Motor neuron (in vitro differentiated cells): ENCODE results near the gene FAM200A. TPM values are rescaled to one million over a fixed set of nuclear protein-coding genes. Genes with fewer than 3 reads are reported as not detected.
A peak's percentile ranks its signal among the peaks of the same experiment; 100 is the strongest.
"Not testable (repeated sequence)": the region's sequence is repeated elsewhere in the genome, so short reads cannot be mapped to it uniquely, and the experiment has no call there.

Experiments used
- ATAC-seq, 8 experiments: fragments of 200-7000 bp; cut with Tn5 transposase; replicated peaks in 6 of 8; 2 replicates each; pipeline ENCODE4 v1.8.0; 2021; ENCODE audit warnings: mild to moderate bottlenecking in 8 of 8, moderate library complexity in 8 of 8
- H3K27ac ChIP-seq, 2 donors: fragments of 250-450 bp; sonication (Bioruptor Pico); 2 replicates each; pipeline ENCODE4 v1.9.0; 2021; ENCODE audit warnings: antibody characterized with exemption in 2 of 2, mild to moderate bottlenecking in 2 of 2, moderate library complexity in 1 of 2
- H3K4me1 ChIP-seq, 2 donors: fragments of 250-450 bp; sonication (Bioruptor Pico); replicated peaks in 1 of 2; 2 replicates each; pipeline ENCODE4 v1.6.1; 2021; ENCODE audit warnings: antibody characterized with exemption in 2 of 2, mild to moderate bottlenecking in 2 of 2, moderate library complexity in 1 of 2
- H3K4me3 ChIP-seq, 5 donors: fragments of 250-450 bp; sonication (Bioruptor Pico); 2 replicates each; pipeline ENCODE4 v1.9.0; 2021; ENCODE audit warnings: antibody characterized with exemption in 5 of 5, mild to moderate bottlenecking in 5 of 5, moderate library complexity in 4 of 5
- WGBS, 10 experiments: fragments of 450-650 bp; shearing (Covaris generic); methylation state at CpG; one replicate each; pipeline ENCODE4 v1.0.0; 2022; 5-methylcytosine and 5-hydroxymethylcytosine counted together
- in situ Hi-C, 9 experiments: fragments of 400-800 bp; cut with MboI; loops; one replicate each; pipeline ENCODE4 v1.15.0; 2021; ENCODE audit warnings: low sequenced_read_pairs in 9 of 9, low pct_unique_long_range_greater_than_20kb in 2 of 9; ENCODE audit not compliant: unreplicated experiment in 9 of 9
- total RNA-seq, 8 experiments: library from RNA; unstranded; fragments of 300-600 nt; gene quantifications; 2 replicates each; pipeline versions ENCODE4 v1.2.3 to v1.2.4, GENCODE V29; 2022

The FAM200A gene
- total RNA-seq, 8 experiments from 2014 or later, result 6.6 to 18.6 (median 13.7) TPM

GRCh38 chr7:99514050-99514449, 37.9 kb downstream of the FAM200A start:
- WGBS, 10 experiments, result 80 to 100% (median 100%) methylated on average over 1 of the region's 1 CpG; no CpG with 5 or more reads in 3 of the 10 experiments
- Histone ChIP-seq H3K4me3 (no peak overlapping the region), H3K4me1 (no peaks in the 10 kb centered on the region), H3K27ac (no peak overlapping the region)
- ATAC-seq, result no peak
- in situ Hi-C loops, result no loop called here

- in situ Hi-C loops, result no loop called here
- ATAC-seq, result peak in 2 of 8 experiments; percentile 1
- H3K27ac ChIP-seq, result peak overlapping the region; percentile 90 to 96
- peak overlapping the region; percentile 63 to 95 (median 74) for H3K4me3 ChIP-seq
- H3K4me1 ChIP-seq, result peaks cover 0 to 18% of the 10 kb centered on the region in 2 donors
- WGBS, 10 experiments, result 0 to 40% (median 3%) methylated on average over 1 to 5 of the region's 11 CpGs; no CpG with 5 or more reads in 4 of the 10 experiments
Observed at GRCh38 chr7:99505324-99505662, 46.6 kb downstream of the FAM200A start.

GRCh38 chr7:99504603-99505323, 47.2 kb downstream of the FAM200A start, which contains the start of gene ZKSCAN5:
Gene ZKSCAN5 (plus strand): TSS chr7:99504662. CDS start chr7:99506045, 1,383 bp downstream.
- ATAC-seq, result peak; percentile 77 to 86 (median 84)
- WGBS, 10 experiments, result 0 to 5% (median 1%) methylated on average over 1 to 11 of the region's 53 CpGs; no CpG with 5 or more reads in 6 of the 10 experiments
- in situ Hi-C loops, result no loop called here
- H3K27ac ChIP-seq, result peak within 1 kb of the TSS; percentile 90 to 96
- peak within 1 kb of the TSS; percentile 63 to 95 (median 74) for H3K4me3 ChIP-seq
- H3K4me1 ChIP-seq, result peaks cover 0 to 18% of the 10 kb centered on the region in 2 donors

- peaks cover 0 to 18% of the 10 kb centered on the region in 2 donors for H3K4me1 ChIP-seq
- peak in 6 of 8 experiments; percentile 86 to 90 (median 87) for ATAC-seq
- in situ Hi-C loops, result no loop called here
- H3K4me3 ChIP-seq, result peak overlapping the region; percentile 63 to 95 (median 74)
- H3K27ac ChIP-seq, result peak overlapping the region; percentile 90 to 96
- 0% methylated on average over 6 to 10 of the region's 19 CpGs; no CpG with 5 or more reads in 8 of the 10 experiments for WGBS, 10 experiments
Observed at GRCh38 chr7:99504281-99504602, 47.7 kb downstream of the FAM200A start.

GRCh38 chr7:99501236-99501635, 50.7 kb downstream of the FAM200A start:
- ATAC-seq, in situ Hi-C loops, H3K27ac ChIP-seq: not testable (repeated sequence)
- Histone ChIP-seq H3K4me1 (peaks cover 14 to 15% of the 10 kb centered on the region in 2 donors), H3K4me3 (peak overlapping the region in 1 of 5 donors; percentile 59)
- 87 to 100% (median 95%) methylated on average over 1 to 10 of the region's 12 CpGs; no CpG with 5 or more reads in 1 of the 10 experiments for WGBS, 10 experiments

- in situ Hi-C loops, result no loop called here
- no peak for ATAC-seq
Observed at GRCh38 chr7:99500637-99501009, 51.3 kb downstream of the FAM200A start.

GRCh38 chr7:99499721-99500636, 51.9 kb downstream of the FAM200A start, which contains the start of gene ZNF394:
Gene ZNF394 (minus strand): TSS chr7:99500281. CDS start chr7:99500093, 188 bp downstream.
- peaks cover 9 to 14% of the 10 kb centered on the region in 2 donors for H3K4me1 ChIP-seq
- 0 to 9% (median 2%) methylated on average over 4 to 19 of the region's 68 CpGs; no CpG with 5 or more reads in 5 of the 10 experiments for WGBS, 10 experiments
- H3K4me3 ChIP-seq, result peak within 1 kb of the TSS; percentile 59 to 84 (median 76)
- peak within 1 kb of the TSS; percentile 63 to 87 for H3K27ac ChIP-seq
- ATAC-seq, result peak; percentile 34 to 55 (median 42)
- in situ Hi-C loops, result no loop called here

More at GRCh38 chr7:99500637-99501009, 51.3 kb downstream of the FAM200A start:
- Histone ChIP-seq H3K27ac (peak overlapping the region; percentile 22 to 87), H3K4me3 (peak overlapping the region; percentile 59 to 84 (median 76)), H3K4me1 (peaks cover 9 to 14% of the 10 kb centered on the region in 2 donors)
- whole genome bisulfite sequencing, 10 experiments, result 46 to 82% (median 52%) methylated on average over 2 to 12 of the region's 16 CpGs; no CpG with 5 or more reads in 4 of the 10 experiments

- Histone ChIP-seq H3K4me3 (peak overlapping the region; percentile 59 to 84 (median 76)), H3K4me1 (peaks cover 9 to 14% of the 10 kb centered on the region in 2 donors), H3K27ac (peak overlapping the region; percentile 63 to 87)
- 0 to 10% (median 0%) methylated on average over 2 to 7 of the region's 14 CpGs; no CpG with 5 or more reads in 3 of the 10 experiments for WGBS, 10 experiments
- in situ Hi-C loops, result no loop called here
- peak in 2 of 8 experiments; percentile 3 to 4 for ATAC-seq
Observed at GRCh38 chr7:99499371-99499720, 52.6 kb downstream of the FAM200A start.

GRCh38 chr7:99498546-99498944, 53.4 kb downstream of the FAM200A start:
- WGBS, 10 experiments, result 57 to 100% (median 74%) methylated on average over 1 to 7 of the region's 11 CpGs; no CpG with 5 or more reads in 4 of the 10 experiments
- H3K27ac ChIP-seq, result no peak overlapping the region
- peaks cover 9 to 14% of the 10 kb centered on the region in 2 donors for H3K4me1 ChIP-seq
- no peak for ATAC-seq
- in situ Hi-C loops, result no loop called here
- peak overlapping the region; percentile 59 to 84 (median 76) for H3K4me3 ChIP-seq

- 61 to 100% (median 87%) methylated on average over 1 to 6 of the region's 6 CpGs for WGBS, 10 experiments
- Histone ChIP-seq H3K4me3 (peak overlapping the region in 4 of 5 donors; percentile 59 to 84 (median 76)), H3K27ac (no peak overlapping the region), H3K4me1 (peaks cover 9 to 14% of the 10 kb centered on the region in 2 donors)
- in situ Hi-C loops, result no loop called here
- no peak for ATAC-seq
Observed at GRCh38 chr7:99497766-99498545, 54.0 kb downstream of the FAM200A start.
